GM19468 (cell line): Measurements from ENCODE around the gene DSG4.

Experiments
- ATAC-seq: cut with Tn5 transposase; IDR thresholded peaks from one replicate; pipeline ENCODE4 v1.9.1; 2021; ENCODE audit warnings: mild to moderate bottlenecking, moderate library complexity, moderate number of reproducible peaks; ENCODE audit not compliant: unreplicated experiment; ENCODE audit errors: extremely low read depth

Gene DSG4

GRCh38 chr18:31402026-31402373 is 25.4 kb downstream of the DSG4 start:
- no peak for ATAC-seq

GRCh38 chr18:31403409-31403808 is 26.8 kb downstream of the DSG4 start:
- ATAC-seq, result no peak

GRCh38 chr18:31407649-31408048 is 31.1 kb downstream of the DSG4 start:
- no peak for ATAC-seq

GRCh38 chr18:31409276-31409675 is 32.7 kb downstream of the DSG4 start:
- no peak for ATAC-seq

DNA sequence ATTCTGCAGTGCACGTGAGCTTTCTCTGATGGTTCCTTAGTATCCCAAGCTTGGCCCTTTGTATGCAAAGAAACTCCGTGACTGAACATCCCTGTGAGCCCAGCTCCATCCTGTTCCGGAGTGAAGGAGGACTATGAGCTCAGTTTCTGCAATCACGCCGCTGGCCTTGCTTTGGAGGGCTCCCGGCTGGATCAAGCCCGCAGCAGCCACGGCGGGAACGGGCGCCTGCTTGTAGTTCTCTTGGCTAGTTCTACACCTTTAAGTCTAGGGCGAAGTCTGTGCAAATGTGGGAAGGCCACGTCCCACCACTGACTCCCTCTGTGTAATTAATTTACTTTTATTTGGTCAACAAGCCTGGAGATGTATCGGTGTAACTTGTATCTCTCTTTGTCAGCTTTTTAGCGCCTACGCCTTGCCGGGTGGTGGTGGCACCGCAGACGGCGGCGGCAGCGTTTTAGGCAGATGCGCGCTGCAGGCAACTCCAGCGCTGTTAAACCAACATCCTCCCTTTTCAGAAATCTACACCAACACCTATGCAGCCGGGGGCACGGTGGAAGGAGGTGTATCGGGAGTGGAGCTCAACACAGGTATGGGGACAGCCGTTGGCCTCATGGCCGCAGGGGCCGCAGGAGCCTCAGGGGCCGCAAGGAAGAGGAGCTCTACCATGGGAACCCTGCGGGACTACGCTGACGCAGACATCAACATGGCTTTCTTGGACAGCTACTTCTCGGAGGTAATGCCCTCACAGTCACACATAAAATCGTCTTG is 34.3 kb downstream of the DSG4 start:
- ATAC-seq, result no peak

DNA sequence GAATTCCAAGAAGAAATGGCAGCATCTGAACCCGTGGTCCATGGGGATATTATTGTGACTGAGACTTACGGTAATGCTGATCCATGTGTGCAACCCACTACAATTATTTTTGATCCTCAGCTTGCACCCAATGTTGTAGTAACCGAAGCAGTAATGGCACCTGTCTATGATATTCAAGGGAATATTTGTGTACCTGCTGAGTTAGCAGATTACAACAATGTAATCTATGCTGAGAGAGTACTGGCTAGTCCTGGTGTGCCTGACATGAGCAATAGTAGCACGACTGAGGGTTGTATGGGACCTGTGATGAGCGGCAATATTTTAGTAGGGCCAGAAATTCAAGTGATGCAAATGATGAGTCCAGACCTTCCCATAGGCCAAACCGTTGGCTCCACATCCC is 36.6 kb downstream of the DSG4 start:
- ATAC-seq, result no peak

DNA sequence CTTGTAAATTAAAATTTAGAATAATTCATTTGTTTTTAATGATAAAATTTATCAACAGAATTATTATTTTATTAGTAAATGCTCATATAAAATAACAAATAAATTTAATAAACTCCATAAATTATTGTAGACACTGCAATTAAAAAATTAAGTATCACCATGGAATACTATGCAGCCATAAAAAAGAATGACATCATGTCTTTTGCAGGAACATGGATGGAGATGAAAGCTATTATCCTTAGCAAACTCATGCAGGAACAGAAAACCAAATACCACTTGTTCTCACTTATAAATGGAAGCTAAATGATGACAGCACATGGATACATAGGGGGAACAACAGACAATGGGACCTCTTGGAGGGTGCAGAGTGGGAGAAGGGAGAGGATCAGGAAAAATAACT is 41.3 kb downstream of the DSG4 start:
- no peak for ATAC-seq

- no peak for ATAC-seq
Measured at GRCh38 chr18:31419457-31419932, 42.9 kb downstream of the DSG4 start.

GRCh38 chr18:31420032-31420431 is 43.5 kb downstream of the DSG4 start:
- no peak for ATAC-seq

DNA sequence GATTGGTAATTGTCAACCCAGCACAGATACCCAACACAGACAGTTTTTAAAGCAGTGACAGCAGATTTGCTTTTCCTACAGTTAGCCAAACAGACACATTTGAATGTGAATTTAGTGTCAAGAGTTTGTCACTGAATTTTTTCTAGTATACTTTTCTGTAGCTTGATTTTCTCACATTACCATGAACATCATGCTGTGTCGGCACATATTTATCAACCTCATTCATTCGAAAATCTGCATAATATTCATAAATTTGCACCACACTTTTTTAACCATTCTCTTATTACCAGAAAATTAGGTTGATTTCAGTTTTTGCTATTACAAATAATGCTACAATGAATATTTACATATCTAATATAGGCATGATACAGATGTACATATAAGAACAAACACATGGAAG is 43.9 kb downstream of the DSG4 start:
- ATAC-seq, result no peak

GRCh38 chr18:31424383-31424988 is 47.9 kb downstream of the DSG4 start:
- ATAC-seq, result peak; percentile 39

GRCh38 chr18:31426021-31426420 is 49.4 kb downstream of the DSG4 start:
- no peak for ATAC-seq

GRCh38 chr18:31426871-31427406 is 50.4 kb downstream of the DSG4 start:
- ATAC-seq, result no peak

GRCh38 chr18:31428211-31428610 is 51.6 kb downstream of the DSG4 start:
- ATAC-seq, result no peak

GRCh38 chr18:31429623-31430022 is 53.0 kb downstream of the DSG4 start:
- ATAC-seq, result no peak

- no peak for ATAC-seq
Measured at GRCh38 chr18:31430072-31430471, 53.5 kb downstream of the DSG4 start.

DNA sequence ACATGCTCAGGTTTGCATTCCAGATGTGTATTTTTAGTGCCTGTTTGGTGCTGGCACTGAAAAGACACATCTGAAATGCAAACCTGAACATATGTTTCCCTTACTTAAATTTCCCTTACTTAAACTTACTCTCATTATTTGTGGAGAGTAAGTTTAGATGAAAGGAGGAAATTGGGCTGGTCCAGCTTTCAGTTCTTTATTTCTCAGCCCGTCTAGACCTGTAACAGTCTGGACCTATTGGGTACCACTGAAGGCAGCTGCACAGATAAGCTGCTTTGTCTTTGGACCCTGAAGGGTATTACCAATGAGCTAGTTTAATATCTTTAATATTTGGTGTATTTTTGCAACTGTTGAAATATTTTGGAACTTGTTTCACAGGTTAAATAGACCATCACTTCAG is 54.0 kb downstream of the DSG4 start:
- no peak for ATAC-seq

DNA sequence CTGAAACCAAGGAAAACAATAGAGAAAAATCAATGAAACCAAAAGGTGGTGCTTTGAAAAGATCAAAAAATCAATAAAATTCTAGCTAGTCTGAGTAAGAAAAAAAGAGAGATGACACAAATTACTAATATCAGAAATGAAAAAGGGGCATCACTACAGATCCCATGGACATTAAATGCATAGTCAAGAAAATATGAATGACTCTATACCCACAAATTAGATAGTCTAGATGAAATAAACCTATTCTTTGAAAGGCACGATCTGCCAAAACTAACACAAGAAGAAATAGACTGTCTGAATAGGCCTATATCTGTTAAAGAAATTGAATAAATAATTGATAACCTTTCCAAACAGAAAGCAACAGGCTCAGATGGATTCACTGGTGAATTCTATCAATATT is 55.7 kb downstream of the DSG4 start:
- ATAC-seq, result no peak

DNA sequence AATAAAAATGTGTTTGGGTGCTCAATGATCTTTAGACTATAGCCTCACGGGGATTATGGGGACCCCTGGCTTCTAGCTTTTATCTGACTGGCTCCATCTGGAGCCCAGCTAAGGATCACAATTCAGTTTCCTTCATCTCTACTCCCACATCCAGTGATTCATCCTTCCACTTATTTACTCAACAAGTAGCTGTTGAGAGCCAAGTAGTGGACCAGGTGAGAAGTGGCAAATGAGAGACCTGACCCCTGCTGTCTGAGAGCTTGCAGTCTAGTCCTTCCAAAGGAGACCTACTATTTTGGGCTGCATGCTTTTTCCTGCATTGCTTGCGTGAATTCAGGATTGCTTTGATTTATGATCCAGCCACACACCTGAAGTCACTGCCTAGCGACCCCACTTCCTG is 60.2 kb downstream of the DSG4 start:
- no peak for ATAC-seq

GRCh38 chr18:31438402-31438801 is 61.8 kb downstream of the DSG4 start:
- ATAC-seq, result no peak

GRCh38 chr18:31439807-31440325 is 63.3 kb downstream of the DSG4 start:
- no peak for ATAC-seq
